Muscle of arm (tissue), 14 donors: ENCODE measurements around the gene SIPA1. TPM values are rescaled to one million over a fixed set of nuclear protein-coding genes. Genes with fewer than 3 reads are reported as not detected.

Experiments
- DNase-seq: peaks from one replicate; pipeline ENCODE4 v3.0.0-alpha.2; 2013
- long read RNA-seq, 11 donors: transcript quantifications; one replicate each; lab custom pipeline, GENCODE V29; 2026
- polyA plus RNA-seq, 12 donors: library from polyadenylated mRNA; unstranded; fragments of 120-200 nt; gene quantifications; one replicate each; pipeline ENCODE4 v1.2.1, GENCODE V29; 2013; ENCODE audit not compliant: insufficient read length in 12 of 12

Gene SIPA1
- 10 to 100 TPM in 11 of 12 donors, not detected in 1; 23.3 to 56.0 (median 33.6) TPM for polyA plus RNA-seq
- long read RNA-seq, donor 1, partial matches to known transcripts, result 0 of 1 reads
- long read RNA-seq, donor 1, other reads (novel, unspliced or antisense), result 0 of 1 reads
- long read RNA-seq, donor 2, partial matches to known transcripts, result 0 of 1 reads
- long read RNA-seq, donor 2, other reads (novel, unspliced or antisense), result 0 of 1 reads
- long read RNA-seq, donor 3, partial matches to known transcripts, result 0 of 1 reads
- long read RNA-seq, donor 3, other reads (novel, unspliced or antisense), result 0 of 1 reads
- long read RNA-seq, donor 4, partial matches to known transcripts, result 0 of 1 reads
- long read RNA-seq, donor 4, other reads (novel, unspliced or antisense), result 0 of 1 reads
- long read RNA-seq, donor 5, result 0 reads
- long read RNA-seq, donor 6, partial matches to known transcripts, result 0 of 2 reads
- long read RNA-seq, donor 6, other reads (novel, unspliced or antisense), result 0 of 2 reads
- long read RNA-seq, donor 7, partial matches to known transcripts, result 0 of 2 reads
- long read RNA-seq, donor 7, other reads (novel, unspliced or antisense), result 0 of 2 reads
- long read RNA-seq, donor 8, partial matches to known transcripts, result 0 of 3 reads
- long read RNA-seq, donor 8, other reads (novel, unspliced or antisense), result 0 of 3 reads
- long read RNA-seq, donor 9, partial matches to known transcripts, result 0 of 2 reads
- long read RNA-seq, donor 9, other reads (novel, unspliced or antisense), result 0 of 2 reads
- long read RNA-seq, donor 10, partial matches to known transcripts, result 0 of 1 reads
- long read RNA-seq, donor 10, other reads (novel, unspliced or antisense), result 0 of 1 reads
- long read RNA-seq, donor 11, partial matches to known transcripts, result 0 of 2 reads
- long read RNA-seq, donor 11, other reads (novel, unspliced or antisense), result 0 of 2 reads

DNA sequence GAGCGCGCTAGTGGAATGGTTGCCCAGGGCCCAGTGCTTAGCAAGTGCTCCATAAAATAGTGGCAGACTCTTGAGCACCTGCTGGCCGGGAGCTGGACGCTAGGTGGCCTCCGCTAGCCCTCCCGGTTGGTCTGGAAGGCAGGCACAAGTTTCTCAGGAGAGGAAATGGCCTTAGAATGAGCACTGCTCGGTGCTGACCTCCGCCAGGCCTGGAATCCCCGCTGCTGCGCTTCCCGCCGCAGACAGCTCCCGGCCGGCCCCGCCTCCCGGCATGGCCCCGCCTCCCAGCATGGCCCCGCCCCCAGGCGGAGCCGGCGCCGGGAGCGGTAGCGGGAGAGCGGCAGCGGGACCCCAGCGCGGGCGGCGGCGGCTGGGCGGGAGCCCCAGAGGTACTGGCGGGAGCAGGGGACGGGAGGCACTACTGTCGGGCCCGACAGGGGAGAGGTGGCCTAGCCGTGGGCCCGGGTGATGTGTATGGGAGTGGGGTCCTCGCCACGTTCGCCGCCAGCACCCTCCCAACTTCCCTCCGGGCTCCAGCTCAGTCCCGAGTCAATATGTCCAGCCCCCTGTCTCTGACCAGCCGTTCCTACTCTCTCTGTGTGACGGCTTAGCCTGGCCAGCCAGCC is at the start of gene SIPA1:
TSS of gene SIPA1 (plus strand) at position 308 of the 626 bp plus-strand sequence. CDS start 2,821 bp downstream, outside the sequence.
- peak; percentile 70 for DNase-seq

DNA sequence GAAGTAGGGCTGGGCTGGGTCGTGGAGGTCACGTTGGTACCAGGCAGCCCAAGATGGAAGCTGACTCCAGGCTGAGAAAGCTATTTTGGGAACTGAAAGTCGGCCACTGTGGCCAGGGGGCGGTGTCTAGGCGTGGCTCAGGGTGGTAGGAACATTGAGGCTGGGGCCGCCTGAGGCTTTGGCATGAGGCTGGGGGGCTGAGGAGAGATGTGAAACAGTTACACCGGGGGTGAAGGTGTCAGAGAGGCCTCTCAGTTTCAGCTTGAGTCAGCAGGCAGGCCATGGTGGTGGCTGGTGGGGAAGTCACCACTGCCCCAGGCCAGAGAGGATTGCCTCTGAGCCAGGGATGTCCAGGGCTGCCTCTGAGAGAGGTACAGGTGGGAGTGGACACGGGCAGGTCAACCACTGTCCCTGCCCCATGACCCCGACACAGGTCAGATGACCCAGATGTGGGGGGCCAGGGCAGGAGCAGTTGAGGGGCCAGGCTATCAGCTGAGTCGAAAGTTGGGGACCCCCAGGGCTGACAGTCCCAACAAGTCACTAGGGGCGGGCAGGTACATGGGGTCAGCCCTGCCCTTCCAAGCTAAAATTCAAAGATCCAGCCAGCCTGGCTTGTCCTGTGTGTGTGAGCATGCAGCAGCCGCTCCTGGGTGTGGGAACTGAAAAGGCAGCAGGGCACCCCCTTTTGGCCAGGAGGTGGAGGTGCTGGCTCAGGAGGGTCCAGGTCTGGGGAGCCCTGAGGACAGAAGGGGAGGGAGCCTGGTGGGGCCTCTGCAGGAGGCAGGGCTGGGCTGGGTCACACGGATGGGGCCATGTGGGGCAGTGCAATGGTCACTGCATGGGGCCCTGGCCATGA is 49.5 kb upstream of the SIPA1 start:
- DNase-seq, result no peak

GRCh38 chr11:65589444-65590239 is 48.3 kb upstream of the SIPA1 start:
- no peak for DNase-seq

DNA sequence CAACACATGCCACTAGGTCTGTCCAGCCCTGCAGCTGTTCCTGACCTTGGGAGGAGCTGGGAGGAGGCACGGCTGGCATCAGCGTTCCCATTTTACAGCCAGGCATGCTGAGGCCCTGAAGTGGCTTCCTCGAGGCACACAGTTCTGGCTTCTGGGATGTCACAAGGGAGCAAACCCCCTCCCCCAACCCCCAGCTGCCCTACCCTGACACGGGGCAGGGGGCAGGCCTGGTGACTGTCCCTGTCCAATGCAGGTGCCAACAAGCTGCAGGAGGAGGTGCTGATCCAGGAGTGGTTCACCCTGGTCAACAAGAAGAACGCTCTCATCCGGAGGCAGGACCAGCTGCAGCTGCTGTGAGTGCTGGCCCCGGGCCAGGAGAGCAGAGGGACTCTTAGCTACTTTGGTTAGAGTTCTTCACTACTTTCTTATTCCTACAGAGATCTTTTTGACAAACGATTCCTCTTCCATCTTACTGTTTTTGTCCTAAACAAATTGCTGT is 47.6 kb upstream of the SIPA1 start:
- DNase-seq, result peak; percentile 82

DNA sequence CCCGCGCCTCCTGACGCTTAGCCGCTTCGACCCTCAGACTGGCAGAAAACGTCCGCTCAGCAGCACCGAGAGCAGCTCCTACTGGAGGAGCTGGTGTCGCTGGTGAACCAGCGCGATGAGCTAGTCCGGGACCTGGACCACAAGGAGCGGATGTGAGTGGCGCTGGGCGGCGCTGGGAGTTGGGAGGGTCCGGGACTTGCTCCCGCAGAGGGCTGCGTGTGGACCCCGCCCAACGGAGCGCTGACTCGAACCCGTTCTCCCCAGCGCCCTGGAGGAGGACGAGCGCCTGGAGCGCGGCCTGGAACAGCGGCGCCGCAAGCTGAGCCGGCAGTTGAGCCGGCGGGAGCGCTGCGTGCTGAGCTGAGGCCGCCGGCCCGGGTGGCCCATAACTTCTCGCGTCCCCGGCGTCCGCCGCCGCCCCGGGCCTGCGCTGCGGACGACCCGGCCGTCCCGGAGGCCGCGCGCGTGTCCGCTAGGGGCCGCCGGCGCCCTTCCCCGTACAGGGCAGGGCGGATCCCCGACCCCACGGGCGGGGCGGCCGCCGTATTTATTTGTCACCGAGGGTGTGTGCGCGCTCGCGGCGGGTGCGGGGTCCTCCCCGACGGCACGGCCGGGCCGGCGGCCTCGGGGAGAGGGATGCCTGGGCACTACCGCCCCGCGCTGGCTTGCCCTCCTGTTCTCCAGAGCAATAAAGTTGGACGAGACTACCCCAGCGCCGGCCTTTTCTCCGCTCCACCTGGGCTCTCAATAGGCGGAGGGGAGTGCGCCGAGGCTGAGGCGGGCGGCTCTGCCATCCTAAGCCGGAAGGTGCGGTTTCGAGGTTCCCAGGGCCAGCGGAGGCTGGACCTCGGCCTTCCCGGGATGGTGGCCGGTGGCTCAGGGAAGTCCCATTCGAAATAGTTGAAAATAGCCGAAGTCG is 45.7 kb upstream of the SIPA1 start:
- no peak for DNase-seq

GRCh38 chr11:65592858-65593517 is 44.9 kb upstream of the SIPA1 start:
- no peak for DNase-seq

DNA sequence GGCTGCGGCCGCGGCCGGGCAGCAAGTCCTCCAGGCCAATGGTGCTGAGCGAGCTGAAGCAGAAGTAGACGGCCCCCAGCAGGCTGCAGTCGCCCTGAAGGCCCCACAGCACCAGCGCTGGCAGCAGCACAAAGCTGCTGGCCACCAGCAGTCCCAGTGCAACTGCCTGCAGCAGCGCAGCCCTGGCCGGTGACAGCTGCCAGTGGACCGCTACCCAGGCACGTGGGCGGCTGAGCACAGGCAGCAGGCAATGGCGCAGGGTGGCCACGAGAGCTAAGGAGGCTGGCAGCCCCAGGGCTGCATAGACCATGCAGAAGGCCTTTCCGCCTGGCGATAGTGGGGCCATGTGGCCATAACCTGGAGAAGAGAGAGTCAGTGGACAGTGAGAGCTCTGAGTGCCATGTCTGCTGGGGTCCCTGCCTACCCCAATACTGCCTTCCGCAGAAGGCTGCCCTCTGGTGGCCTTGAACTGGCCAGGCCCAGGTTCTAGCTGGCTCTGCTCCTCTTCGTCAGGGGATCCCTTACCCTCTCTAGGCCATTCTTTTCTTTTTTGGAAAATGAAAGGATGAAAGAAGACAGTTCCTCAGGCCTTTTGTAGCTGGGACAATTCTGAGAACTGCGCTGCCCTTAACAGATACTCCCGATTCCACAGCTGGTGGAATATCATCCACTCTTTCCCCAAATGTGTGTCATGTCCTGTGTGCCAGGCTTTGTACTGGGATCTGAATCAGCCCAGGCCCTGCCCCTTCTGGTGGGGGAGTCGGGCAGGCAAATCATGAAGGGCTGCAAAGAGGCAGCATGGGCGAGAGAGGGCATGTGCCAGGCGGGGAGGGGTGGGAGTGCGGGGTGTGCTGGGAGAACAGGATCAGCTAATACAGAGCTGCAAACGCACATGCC is 44.1 kb upstream of the SIPA1 start:
- DNase-seq, result no peak

GRCh38 chr11:65595131-65595530 is 42.8 kb upstream of the SIPA1 start:
- DNase-seq, result no peak

- DNase-seq, result no peak
Observed at GRCh38 chr11:65595543-65596281, 42.2 kb upstream of the SIPA1 start, which contains the start of gene KCNK7. Gene KCNK7 (minus strand): TSS chr11:65595800. CDS start chr11:65595772, 28 bp downstream.

GRCh38 chr11:65596520-65596919 is 41.4 kb upstream of the SIPA1 start:
- DNase-seq, result no peak

GRCh38 chr11:65598258-65598699 is 39.6 kb upstream of the SIPA1 start:
- DNase-seq, result no peak

GRCh38 chr11:65599216-65599954 is 38.5 kb upstream of the SIPA1 start:
- no peak for DNase-seq

- DNase-seq, result no peak
Observed at GRCh38 chr11:65599955-65600246, 38.0 kb upstream of the SIPA1 start.

GRCh38 chr11:65604258-65604657 is 33.6 kb upstream of the SIPA1 start:
- no peak for DNase-seq

DNA sequence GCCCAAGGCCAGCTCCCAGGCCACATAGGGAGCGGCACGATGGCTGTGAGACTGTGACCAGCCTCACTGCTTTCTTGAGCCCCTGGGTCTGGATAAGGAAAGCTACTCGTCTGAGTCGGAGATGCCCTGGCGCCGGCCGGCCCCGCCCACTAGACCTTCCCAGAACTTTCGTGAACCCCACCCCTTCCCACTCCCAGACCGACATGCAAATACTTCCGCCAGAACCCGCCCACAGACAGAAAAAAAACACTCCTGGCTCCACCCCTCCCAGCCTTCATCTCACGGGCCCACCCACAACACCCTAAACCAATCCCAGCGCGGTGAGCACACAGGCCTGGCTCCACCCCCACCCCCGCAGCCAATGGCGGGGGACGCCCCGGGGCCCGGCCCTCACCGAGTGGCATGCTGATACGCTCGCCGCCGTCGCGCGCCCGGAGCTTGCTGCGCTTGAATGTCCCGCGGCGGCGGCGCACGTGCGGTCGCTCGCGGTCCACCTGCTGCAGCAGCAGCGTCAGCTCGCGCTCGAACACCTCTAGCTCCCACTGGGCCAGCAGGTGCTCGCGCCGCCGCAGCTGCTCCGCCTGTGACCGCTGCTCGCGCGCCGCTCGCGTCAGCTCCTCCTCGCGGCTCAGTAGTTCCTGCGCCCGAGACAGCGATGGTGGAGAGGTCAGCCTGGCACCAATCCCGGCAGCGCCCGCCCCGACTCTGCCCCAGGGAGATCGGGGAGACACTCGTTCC is 30.9 kb upstream of the SIPA1 start:
- peak; percentile 92 for DNase-seq
